ENCODE data around the gene SDK1. TPM values are rescaled to one million over a fixed set of nuclear protein-coding genes. Genes with fewer than 3 reads are reported as not detected.

Gene SDK1
- total RNA-seq, 1 experiment from 2014 or later = 9.3 TPM

- no peaks in the 10 kb centered on the region for H3K27me3 Mint-ChIP-seq (ENCODE audit: low read depth)
- H3K4me3 Mint-ChIP-seq = no peak overlapping the region
- no peaks in the 10 kb centered on the region for H3K4me1 Mint-ChIP-seq
- H3K9me3 Mint-ChIP-seq = no peaks in the 10 kb centered on the region
- ChIA-PET CTCF (interaction anchor here (1.2 to 1.5 kb wide), 3 partner anchors 14 to 321 kb away, joined by 3 to 5 read pairs (median 4); no protein-coding TSS in a partner anchor), POLR2A (no interaction called here)
- no peaks in the 10 kb centered on the region for H3K36me3 Mint-ChIP-seq
- ATAC-seq (no peak), DNase-seq (ENCODE audit: low spot score) (no peak)
- TF ChIP-seq ZNF281 (CRISPR knock-in tag; IDR thresholded peaks at IDR 0.05) = no peak
- TF ChIP-seq AFF4 (CRISPR knock-in tag; IDR thresholded peaks at IDR 0.05; ENCODE audit: borderline replicate concordance) = no peak
- TF ChIP-seq ZBTB21 (CRISPR knock-in tag; IDR thresholded peaks at IDR 0.05; ENCODE audit: borderline replicate concordance) = no peak
- TF ChIP-seq ZNF219 (CRISPR knock-in tag; IDR thresholded peaks at IDR 0.05; ENCODE audit: borderline replicate concordance) = no peak
- TF ChIP-seq SOX15 (CRISPR knock-in tag; IDR thresholded peaks at IDR 0.05) = no peak
- TF ChIP-seq ZBTB43 (CRISPR knock-in tag; IDR thresholded peaks at IDR 0.05) = no peak
- TF ChIP-seq IRF2 (CRISPR knock-in tag; IDR thresholded peaks at IDR 0.05; ENCODE audit: borderline replicate concordance, low read depth) = no peak
- no peak for TF ChIP-seq JAZF1 (CRISPR knock-in tag; IDR thresholded peaks at IDR 0.05)
- TF ChIP-seq TEAD4 (CRISPR knock-in tag; IDR thresholded peaks at IDR 0.05) = no peak
- no peak overlapping the region for H3K27ac Mint-ChIP-seq
These were observed 857.5 kb downstream of the SDK1 start for GRCh38 chr7:4158441-4159153.

GRCh38 chr7:4159154-4159501, 858.1 kb downstream of the SDK1 start:
- Mint-ChIP-seq H3K36me3 (no peaks in the 10 kb centered on the region), H3K9me3 (no peaks in the 10 kb centered on the region), H3K27me3 (ENCODE audit: low read depth) (no peaks in the 10 kb centered on the region), H3K4me1 (no peaks in the 10 kb centered on the region), H3K27ac (no peak overlapping the region), H3K4me3 (no peak overlapping the region)
- ChIA-PET POLR2A (no interaction called here), CTCF (interaction anchor here (1.5 to 2.0 kb wide), 2 partner anchors 11 to 320 kb away, joined by 5 to 6 read pairs; no protein-coding TSS in a partner anchor)
- no peak for DNase-seq (ENCODE audit: low spot score)
- TF ChIP-seq MXD4 (CRISPR knock-in tag; IDR thresholded peaks at IDR 0.05; ENCODE audit: borderline replicate concordance) = no peak
- no peak for ATAC-seq

GRCh38 chr7:4159761-4160554, 858.9 kb downstream of the SDK1 start:
- DNase-seq (ENCODE audit: low spot score) (no peak), ATAC-seq (no peak)
- ChIA-PET POLR2A (no interaction called here), CTCF (interaction anchor here (0.9 to 2.0 kb wide), 2 partner anchors 10 to 24 kb away, joined by 4 to 6 read pairs; no protein-coding TSS in a partner anchor)
- no peak for TF ChIP-seq SOX15 (CRISPR knock-in tag; IDR thresholded peaks at IDR 0.05)
- Mint-ChIP-seq H3K9me3 (no peaks in the 10 kb centered on the region), H3K27ac (no peak overlapping the region), H3K4me1 (no peaks in the 10 kb centered on the region), H3K4me3 (no peak overlapping the region), H3K36me3 (no peaks in the 10 kb centered on the region), H3K27me3 (ENCODE audit: low read depth) (no peaks in the 10 kb centered on the region)

Data from WTC11 (cell line).